ENCODE measurements around the gene NOC4L. TPM values are rescaled to one million over a fixed set of nuclear protein-coding genes. Genes with fewer than 3 reads are reported as not detected.

The NOC4L gene
- total RNA-seq, 1 experiment from 2014 or later = 10.4 TPM

DNA sequence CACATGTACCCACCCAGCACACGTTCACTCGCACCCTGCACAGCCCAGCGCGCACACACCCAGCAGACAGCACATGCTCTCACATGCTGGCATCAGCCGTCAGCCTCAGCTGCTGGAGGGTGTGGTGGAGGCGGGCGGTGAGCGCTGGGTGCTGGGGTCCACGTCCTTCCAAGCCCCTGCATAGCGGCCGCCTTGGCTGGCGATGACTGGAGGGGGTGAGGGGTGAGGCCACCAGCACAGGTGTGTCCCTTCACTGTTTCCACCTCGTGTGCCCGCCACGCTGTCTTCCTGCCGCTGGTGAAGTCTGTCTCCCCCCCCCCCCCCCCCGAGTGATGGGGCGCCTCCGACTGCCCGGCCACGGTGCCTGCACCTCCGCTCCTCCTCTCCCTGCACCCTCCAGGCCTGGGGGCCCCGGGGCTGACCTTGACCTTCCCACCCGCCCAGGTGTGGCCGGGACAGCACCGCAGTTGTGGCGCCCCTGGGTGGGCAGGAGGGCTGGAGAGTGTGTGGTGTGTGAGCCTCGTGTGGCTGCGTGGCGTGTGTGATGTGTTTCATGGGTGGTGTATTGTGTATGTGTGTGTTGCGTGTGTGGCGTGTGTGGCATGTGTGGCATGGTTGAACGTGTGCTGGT lies 37.4 kb downstream of the NOC4L start:
- no peak overlapping the region for H3K4me2 ChIP-seq (ENCODE audit: low read depth, low read length, poor library complexity, severe bottlenecking)
- H3K4me1 ChIP-seq (ENCODE audit: low read length) = peaks cover 40% of the 10 kb centered on the region
- H3K36me3 ChIP-seq (ENCODE audit: insufficient read depth, low read length) = no peaks in the 10 kb centered on the region
- no peak overlapping the region for H3K4me3 ChIP-seq (ENCODE audit: low read length)
- H3K27me3 ChIP-seq (ENCODE audit: low read length) = no peaks in the 10 kb centered on the region
- H4K20me1 ChIP-seq (ENCODE audit: insufficient read depth, low read depth, low read length) = no peaks in the 10 kb centered on the region
- H3K9me3 ChIP-seq (ENCODE audit: low read length) = no peaks in the 10 kb centered on the region
- no peaks in the 10 kb centered on the region for H3K79me2 ChIP-seq (ENCODE audit: low read length)
- no peak overlapping the region for H2AFZ ChIP-seq (ENCODE audit: low read length)
- H3K27ac ChIP-seq (ENCODE audit: low read length) = no peak overlapping the region
- no peaks in the 10 kb centered on the region for H3K9me2 ChIP-seq (replicated peaks; ENCODE audit: insufficient read depth, low read length)
- H3K9ac ChIP-seq (ENCODE audit: low read length) = no peak overlapping the region
- no peak for DNase-seq

DNA sequence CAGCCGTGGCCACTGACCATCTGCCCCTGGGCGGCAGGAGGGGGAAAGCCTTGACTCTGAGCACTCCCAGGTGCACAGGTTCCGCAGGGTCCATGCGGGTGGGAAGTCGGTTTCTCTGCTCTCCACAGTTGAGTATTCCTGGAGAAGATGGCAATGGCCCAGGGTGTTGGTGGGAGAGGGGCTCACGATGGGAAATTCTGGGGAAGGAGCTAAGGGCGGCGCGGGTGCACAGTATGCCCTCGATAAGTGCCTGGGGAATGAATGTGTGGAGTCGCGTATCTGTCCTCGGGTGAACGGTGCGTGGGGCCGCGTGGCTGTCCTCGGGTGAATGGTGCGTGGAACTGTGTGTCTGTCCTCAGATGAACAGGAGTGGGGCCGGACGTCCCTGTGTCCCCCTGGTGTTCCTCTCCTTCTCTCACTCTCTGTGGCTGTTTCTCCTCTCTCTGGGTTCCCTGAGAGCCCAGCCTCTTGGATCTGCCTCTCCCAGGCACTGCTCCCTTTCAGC lies 38.0 kb downstream of the NOC4L start:
- no peak overlapping the region for H3K9ac ChIP-seq (ENCODE audit: low read length)
- no peak overlapping the region for H3K27ac ChIP-seq (ENCODE audit: low read length)
- no peak overlapping the region for H3K4me3 ChIP-seq (ENCODE audit: low read length)
- no peaks in the 10 kb centered on the region for H3K9me3 ChIP-seq (ENCODE audit: low read length)
- H3K79me2 ChIP-seq (ENCODE audit: low read length) = no peaks in the 10 kb centered on the region
- no peak overlapping the region for H2AFZ ChIP-seq (ENCODE audit: low read length)
- peaks cover 40% of the 10 kb centered on the region for H3K4me1 ChIP-seq (ENCODE audit: low read length)
- H3K36me3 ChIP-seq (ENCODE audit: insufficient read depth, low read length) = no peaks in the 10 kb centered on the region
- H3K27me3 ChIP-seq (ENCODE audit: low read length) = no peaks in the 10 kb centered on the region
- H3K9me2 ChIP-seq (replicated peaks; ENCODE audit: insufficient read depth, low read length) = no peaks in the 10 kb centered on the region
- H4K20me1 ChIP-seq (ENCODE audit: insufficient read depth, low read depth, low read length) = no peaks in the 10 kb centered on the region
- no peak overlapping the region for H3K4me2 ChIP-seq (ENCODE audit: low read depth, low read length, poor library complexity, severe bottlenecking)
- no peak for DNase-seq

DNA sequence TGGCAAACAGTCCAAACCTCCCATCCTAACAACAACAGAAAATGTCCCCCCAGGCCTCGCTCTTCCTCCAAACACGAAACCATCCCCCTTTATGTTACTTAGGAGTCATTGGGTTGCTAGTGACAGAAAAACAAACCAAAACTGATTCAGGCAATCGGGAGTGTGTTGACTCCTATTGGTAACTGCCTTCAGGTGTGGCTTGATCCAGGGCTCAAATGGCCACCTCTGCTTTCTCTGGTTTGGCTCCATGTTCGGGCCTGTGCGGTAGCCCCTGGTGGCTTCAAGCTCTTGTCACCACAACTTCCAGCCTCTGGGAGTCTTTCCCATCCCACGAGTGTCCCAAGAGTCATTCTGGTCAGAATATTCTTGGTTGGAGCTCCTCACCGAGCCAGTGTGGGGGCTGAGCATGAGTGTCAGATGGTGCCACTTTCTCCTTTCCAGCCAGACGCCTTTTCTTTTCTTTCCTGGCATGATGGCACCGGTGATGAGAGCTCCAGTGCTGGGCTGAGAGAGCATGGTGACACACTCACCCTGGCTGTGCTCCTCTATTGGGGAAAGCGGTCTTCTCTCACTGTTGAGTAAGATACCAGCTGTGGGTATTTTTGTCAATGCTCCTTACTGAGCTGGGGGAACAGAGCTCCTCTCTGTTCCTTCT lies 38.6 kb downstream of the NOC4L start:
- H2AFZ ChIP-seq (ENCODE audit: low read length) = no peak overlapping the region
- no peaks in the 10 kb centered on the region for H4K20me1 ChIP-seq (ENCODE audit: insufficient read depth, low read depth, low read length)
- H3K9me2 ChIP-seq (replicated peaks; ENCODE audit: insufficient read depth, low read length) = no peaks in the 10 kb centered on the region
- peaks cover 39% of the 10 kb centered on the region for H3K4me1 ChIP-seq (ENCODE audit: low read length)
- H3K9ac ChIP-seq (ENCODE audit: low read length) = no peak overlapping the region
- no peaks in the 10 kb centered on the region for H3K27me3 ChIP-seq (ENCODE audit: low read length)
- H3K9me3 ChIP-seq (ENCODE audit: low read length) = no peaks in the 10 kb centered on the region
- no peaks in the 10 kb centered on the region for H3K79me2 ChIP-seq (ENCODE audit: low read length)
- no peak overlapping the region for H3K4me2 ChIP-seq (ENCODE audit: low read depth, low read length, poor library complexity, severe bottlenecking)
- no peak overlapping the region for H3K27ac ChIP-seq (ENCODE audit: low read length)
- H3K36me3 ChIP-seq (ENCODE audit: insufficient read depth, low read length) = no peaks in the 10 kb centered on the region
- no peak overlapping the region for H3K4me3 ChIP-seq (ENCODE audit: low read length)
- no peak for DNase-seq

DNA sequence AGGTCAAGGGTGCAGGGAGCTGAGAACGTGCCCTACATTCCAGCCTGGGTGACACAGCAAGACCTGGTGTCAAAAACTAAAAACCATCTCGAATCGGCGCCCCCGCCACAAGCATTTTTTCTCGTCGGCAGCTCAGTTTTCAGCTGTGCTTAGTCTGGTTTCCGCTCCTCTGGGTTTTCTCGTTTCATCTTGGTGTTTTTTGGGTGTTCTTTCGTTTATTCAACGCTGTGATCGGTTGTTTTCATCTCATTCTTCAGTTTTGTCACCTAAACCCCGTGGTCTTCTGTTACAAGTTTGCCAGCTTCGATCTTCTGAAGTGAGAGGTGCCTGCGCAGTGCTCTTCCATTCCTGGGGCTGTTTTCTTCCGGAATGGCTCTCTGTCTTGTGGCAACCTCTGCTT lies 41.4 kb downstream of the NOC4L start:
- no peak for DNase-seq
- no peaks in the 10 kb centered on the region for H3K36me3 ChIP-seq (ENCODE audit: insufficient read depth, low read length)
- H3K27ac ChIP-seq (ENCODE audit: low read length) = no peak overlapping the region
- H3K79me2 ChIP-seq (ENCODE audit: low read length) = no peaks in the 10 kb centered on the region
- no peak overlapping the region for H3K9ac ChIP-seq (ENCODE audit: low read length)
- no peak overlapping the region for H3K4me2 ChIP-seq (ENCODE audit: low read depth, low read length, poor library complexity, severe bottlenecking)
- no peaks in the 10 kb centered on the region for H4K20me1 ChIP-seq (ENCODE audit: insufficient read depth, low read depth, low read length)
- H3K27me3 ChIP-seq (ENCODE audit: low read length) = no peaks in the 10 kb centered on the region
- H3K9me3 ChIP-seq (ENCODE audit: low read length) = no peaks in the 10 kb centered on the region
- no peaks in the 10 kb centered on the region for H3K9me2 ChIP-seq (replicated peaks; ENCODE audit: insufficient read depth, low read length)
- no peak overlapping the region for H3K4me3 ChIP-seq (ENCODE audit: low read length)
- H3K4me1 ChIP-seq (ENCODE audit: low read length) = peaks cover 29% of the 10 kb centered on the region
- H2AFZ ChIP-seq (ENCODE audit: low read length) = no peak overlapping the region

DNA sequence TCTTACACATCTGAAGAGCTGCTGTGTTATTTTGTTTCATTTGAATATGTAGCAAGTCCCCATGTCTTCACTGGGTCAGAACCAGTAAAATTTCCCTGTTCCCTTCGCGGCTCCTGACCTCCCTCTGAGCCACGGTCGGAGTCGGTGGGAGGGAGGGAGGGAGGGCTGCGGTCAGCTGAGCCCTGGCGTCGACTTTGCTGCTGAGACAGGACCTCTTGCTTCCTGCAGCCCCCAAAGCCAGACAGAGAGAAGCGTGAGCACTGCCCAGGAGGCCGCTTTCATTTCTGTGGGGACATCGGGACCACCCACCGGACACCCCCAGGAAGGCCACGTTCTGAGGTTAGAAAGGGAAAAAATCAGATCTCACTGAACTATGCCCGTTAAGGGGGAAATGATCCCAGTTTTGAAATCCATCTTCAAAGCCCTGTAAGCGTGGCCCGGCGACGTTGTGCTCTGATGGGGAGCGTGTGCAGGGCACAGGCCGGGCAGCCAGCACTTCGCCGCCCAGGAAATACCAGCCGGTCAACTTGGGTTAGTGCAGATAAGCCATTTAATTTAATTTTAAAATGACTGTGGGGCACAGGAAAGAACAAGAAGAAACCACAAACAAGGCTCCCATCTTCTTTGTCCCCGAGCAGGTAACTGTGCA lies 42.1 kb downstream of the NOC4L start:
- Histone ChIP-seq H3K79me2 (ENCODE audit: low read length) (no peaks in the 10 kb centered on the region), H3K36me3 (ENCODE audit: insufficient read depth, low read length) (no peaks in the 10 kb centered on the region), H3K9me3 (ENCODE audit: low read length) (no peaks in the 10 kb centered on the region), H2AFZ (ENCODE audit: low read length) (no peak overlapping the region), H3K4me3 (ENCODE audit: low read length) (no peak overlapping the region), H3K4me1 (ENCODE audit: low read length) (peaks cover 22% of the 10 kb centered on the region), H3K4me2 (ENCODE audit: low read depth, low read length, poor library complexity, severe bottlenecking) (no peak overlapping the region), H3K27me3 (ENCODE audit: low read length) (no peaks in the 10 kb centered on the region), H3K27ac (ENCODE audit: low read length) (no peak overlapping the region), H3K9ac (ENCODE audit: low read length) (no peak overlapping the region), H3K9me2 (replicated peaks; ENCODE audit: insufficient read depth, low read length) (no peaks in the 10 kb centered on the region), H4K20me1 (ENCODE audit: insufficient read depth, low read depth, low read length) (no peaks in the 10 kb centered on the region)
- no peak for DNase-seq

DNA sequence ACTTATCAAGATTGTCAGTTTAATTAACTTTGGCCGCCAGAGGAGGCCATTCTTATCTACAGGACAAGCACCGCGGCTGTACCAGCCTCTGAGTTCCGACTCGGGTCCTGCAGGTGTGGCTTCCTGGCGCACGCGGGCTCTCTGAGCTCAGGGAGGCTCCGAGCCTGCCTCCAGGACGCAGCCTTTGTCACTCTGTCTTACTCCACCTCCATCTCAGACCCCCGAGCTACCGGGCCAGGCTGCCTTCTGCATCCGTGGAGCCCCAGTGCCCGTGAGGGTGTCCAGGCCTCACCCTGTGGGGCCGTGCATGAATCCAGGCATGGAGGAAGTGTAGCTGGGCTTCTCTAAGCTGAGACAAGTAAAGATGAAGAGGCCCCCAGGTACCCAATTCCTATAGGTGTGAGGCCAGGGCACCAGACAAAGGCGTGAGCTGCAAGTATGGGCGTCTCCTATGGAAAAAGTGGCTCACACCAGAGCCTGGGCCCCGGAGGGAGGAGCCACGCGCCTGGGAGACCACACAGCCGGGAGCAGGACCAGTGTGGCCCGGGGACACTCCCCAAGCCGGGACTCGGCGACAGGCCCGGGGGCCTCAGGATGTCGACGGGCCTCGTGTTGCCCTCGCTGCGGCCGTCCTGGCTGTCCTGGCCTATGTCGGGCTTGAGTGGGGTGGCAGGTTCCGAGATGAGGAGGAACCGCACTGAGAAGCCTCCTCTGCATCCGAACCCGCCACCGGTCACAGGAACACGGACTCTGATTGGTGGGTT lies 42.8 kb downstream of the NOC4L start:
- Histone ChIP-seq H4K20me1 (ENCODE audit: insufficient read depth, low read depth, low read length) (no peaks in the 10 kb centered on the region), H3K4me3 (ENCODE audit: low read length) (no peak overlapping the region), H3K9ac (ENCODE audit: low read length) (no peak overlapping the region), H3K9me2 (replicated peaks; ENCODE audit: insufficient read depth, low read length) (no peaks in the 10 kb centered on the region), H3K36me3 (ENCODE audit: insufficient read depth, low read length) (no peaks in the 10 kb centered on the region), H3K4me1 (ENCODE audit: low read length) (peaks cover 21% of the 10 kb centered on the region), H3K9me3 (ENCODE audit: low read length) (no peaks in the 10 kb centered on the region), H3K79me2 (ENCODE audit: low read length) (no peaks in the 10 kb centered on the region), H2AFZ (ENCODE audit: low read length) (no peak overlapping the region), H3K27me3 (ENCODE audit: low read length) (no peaks in the 10 kb centered on the region), H3K27ac (ENCODE audit: low read length) (no peak overlapping the region), H3K4me2 (ENCODE audit: low read depth, low read length, poor library complexity, severe bottlenecking) (no peak overlapping the region)
- DNase-seq = no peak

DNA sequence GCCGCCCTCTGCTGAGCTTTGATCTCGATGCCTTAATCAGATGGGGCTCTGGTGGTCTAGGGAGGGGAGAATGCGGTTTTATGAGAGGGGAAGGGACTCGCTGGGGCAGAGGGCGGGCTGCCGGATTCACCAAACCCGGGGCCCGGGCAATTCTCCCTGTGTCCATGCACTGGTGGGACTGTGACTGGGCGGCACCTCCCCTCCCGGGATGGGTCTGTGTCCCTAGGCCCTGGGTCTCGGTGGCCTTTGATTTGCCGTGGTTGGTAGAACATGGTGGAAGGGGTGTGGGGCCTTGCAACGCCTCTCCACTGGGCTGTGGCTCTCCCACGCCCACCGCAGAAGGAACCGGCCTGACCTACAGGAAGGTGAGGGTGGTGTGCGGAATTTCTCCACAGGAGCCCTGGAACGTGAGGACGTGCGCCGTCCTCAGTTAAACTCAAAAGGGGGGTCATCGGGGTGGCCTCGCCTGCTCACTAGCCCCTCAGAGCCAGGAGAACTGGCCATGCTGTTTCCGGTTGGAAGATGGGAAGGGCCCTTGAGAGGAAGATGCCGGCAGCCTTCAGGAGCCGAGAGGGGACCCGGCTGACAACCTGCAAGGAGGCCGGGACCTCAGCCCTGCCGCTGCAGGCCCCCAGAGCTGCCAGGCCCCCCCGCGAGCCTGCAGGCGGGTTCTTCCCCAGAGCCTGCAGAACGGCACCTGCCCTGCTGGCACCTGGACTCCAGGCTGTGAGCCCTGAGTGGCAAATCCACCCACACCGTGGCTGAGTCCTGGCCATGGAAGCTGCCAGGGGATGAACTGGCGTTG lies 43.6 kb downstream of the NOC4L start:
- H2AFZ ChIP-seq (ENCODE audit: low read length) = no peak overlapping the region
- H3K9ac ChIP-seq (ENCODE audit: low read length) = no peak overlapping the region
- no peaks in the 10 kb centered on the region for H3K79me2 ChIP-seq (ENCODE audit: low read length)
- no peaks in the 10 kb centered on the region for H3K36me3 ChIP-seq (ENCODE audit: insufficient read depth, low read length)
- no peak for DNase-seq
- H3K4me2 ChIP-seq (ENCODE audit: low read depth, low read length, poor library complexity, severe bottlenecking) = no peak overlapping the region
- H3K27me3 ChIP-seq (ENCODE audit: low read length) = no peaks in the 10 kb centered on the region
- H3K4me1 ChIP-seq (ENCODE audit: low read length) = peaks cover 21% of the 10 kb centered on the region
- H4K20me1 ChIP-seq (ENCODE audit: insufficient read depth, low read depth, low read length) = no peaks in the 10 kb centered on the region
- no peak overlapping the region for H3K27ac ChIP-seq (ENCODE audit: low read length)
- no peaks in the 10 kb centered on the region for H3K9me2 ChIP-seq (replicated peaks; ENCODE audit: insufficient read depth, low read length)
- no peaks in the 10 kb centered on the region for H3K9me3 ChIP-seq (ENCODE audit: low read length)
- no peak overlapping the region for H3K4me3 ChIP-seq (ENCODE audit: low read length)
